LNCAP (cell line): Measurements from ENCODE around the gene ETS1.

Experiments used
- CTCF ChIP-seq: fragments of 450-650 bp; IDR thresholded peaks from 2 replicates; pipeline ENCODE4 v1.5.1; 2017; ENCODE audit warnings: mild to moderate bottlenecking

Gene ETS1

GRCh38 chr11:128628686-128629085 is 41.3 kb upstream of the ETS1 start:
- no peak for TF ChIP-seq CTCF

- TF ChIP-seq CTCF, result no peak
Measured at GRCh38 chr11:128628325-128628673, 40.9 kb upstream of the ETS1 start.

GRCh38 chr11:128627666-128628324 is 40.4 kb upstream of the ETS1 start:
- no peak for TF ChIP-seq CTCF

GRCh38 chr11:128626913-128627665 is 39.7 kb upstream of the ETS1 start:
- TF ChIP-seq CTCF, result no peak

GRCh38 chr11:128625746-128626145 is 38.4 kb upstream of the ETS1 start:
- TF ChIP-seq CTCF, result no peak

- no peak for TF ChIP-seq CTCF
Measured at GRCh38 chr11:128625326-128625725, 38.0 kb upstream of the ETS1 start.

GRCh38 chr11:128624269-128625175 is 37.2 kb upstream of the ETS1 start:
- TF ChIP-seq CTCF, result no peak
